ENCODE data around the gene ABCB9.

- no peak for TF ChIP-seq CTCF (IDR thresholded peaks at IDR 0.05)
- no peak for TF ChIP-seq POLR2A (IDR thresholded peaks at IDR 0.05)
These were observed 17.7 kb downstream of the ABCB9 start for GRCh38 chr12:122948605-122949004.

Measured in prostate gland (tissue), 2 donors.